Astrocyte of the cerebellum (primary cell): ENCODE data around the gene CREB1.

Experiments
- DNase-seq: peaks from one replicate; pipeline ENCODE4 v3.0.0-alpha.2; 2011; ENCODE audit warnings: low read depth
- H3K4me3 ChIP-seq: 2 replicates; pipeline ENCODE4 v1.5.1; 2011; ENCODE audit warnings: mild to moderate bottlenecking, low read depth, low read length, moderate library complexity
- CTCF ChIP-seq: IDR thresholded peaks from 2 replicates; pipeline ENCODE4 v1.5.1; 2012; ENCODE audit warnings: low read length, low read depth, moderate library complexity, mild to moderate bottlenecking; ENCODE audit errors: missing control alignments
- in situ Hi-C: cut with HindIII; loops from 2 replicates; pipeline ENCODE4 v1.10.0; 2017; ENCODE audit warnings: low sequenced_read_pairs

CREB1 gene

GRCh38 chr2:207617011-207617671 is 87.4 kb downstream of the CREB1 start:
- DNase-seq, result no peak
- TF ChIP-seq CTCF, result no peak
- no peak overlapping the region for H3K4me3 ChIP-seq
- in situ Hi-C loops, result no loop called here

DNA sequence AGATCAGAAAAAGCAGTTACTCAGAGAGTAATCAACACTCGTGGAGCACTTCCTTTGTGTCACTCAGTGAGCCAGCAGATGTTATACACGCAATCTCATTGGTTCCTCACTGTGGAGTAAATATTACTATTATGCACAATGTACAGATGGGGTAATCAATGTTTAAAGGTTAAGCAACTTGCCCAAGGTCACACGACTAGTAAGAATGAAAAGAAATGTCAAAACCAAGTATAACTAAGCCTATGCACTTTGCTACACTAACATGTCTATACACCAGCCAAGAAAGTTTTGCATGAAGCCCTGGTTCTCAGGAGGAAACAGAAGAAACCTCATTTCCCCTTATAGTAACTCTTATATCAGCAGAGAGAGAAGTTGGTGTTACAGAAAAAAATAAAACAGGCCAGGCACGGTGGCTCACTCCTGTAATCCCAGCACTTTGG is 90.0 kb downstream of the CREB1 start:
- in situ Hi-C loops, result no loop called here
- no peak overlapping the region for H3K4me3 ChIP-seq
- DNase-seq, result no peak
- no peak for TF ChIP-seq CTCF

GRCh38 chr2:207621501-207622039 is 91.8 kb downstream of the CREB1 start:
- no peak overlapping the region for H3K4me3 ChIP-seq
- no peak for TF ChIP-seq CTCF
- no peak for DNase-seq
- in situ Hi-C loops, result no loop called here

DNA sequence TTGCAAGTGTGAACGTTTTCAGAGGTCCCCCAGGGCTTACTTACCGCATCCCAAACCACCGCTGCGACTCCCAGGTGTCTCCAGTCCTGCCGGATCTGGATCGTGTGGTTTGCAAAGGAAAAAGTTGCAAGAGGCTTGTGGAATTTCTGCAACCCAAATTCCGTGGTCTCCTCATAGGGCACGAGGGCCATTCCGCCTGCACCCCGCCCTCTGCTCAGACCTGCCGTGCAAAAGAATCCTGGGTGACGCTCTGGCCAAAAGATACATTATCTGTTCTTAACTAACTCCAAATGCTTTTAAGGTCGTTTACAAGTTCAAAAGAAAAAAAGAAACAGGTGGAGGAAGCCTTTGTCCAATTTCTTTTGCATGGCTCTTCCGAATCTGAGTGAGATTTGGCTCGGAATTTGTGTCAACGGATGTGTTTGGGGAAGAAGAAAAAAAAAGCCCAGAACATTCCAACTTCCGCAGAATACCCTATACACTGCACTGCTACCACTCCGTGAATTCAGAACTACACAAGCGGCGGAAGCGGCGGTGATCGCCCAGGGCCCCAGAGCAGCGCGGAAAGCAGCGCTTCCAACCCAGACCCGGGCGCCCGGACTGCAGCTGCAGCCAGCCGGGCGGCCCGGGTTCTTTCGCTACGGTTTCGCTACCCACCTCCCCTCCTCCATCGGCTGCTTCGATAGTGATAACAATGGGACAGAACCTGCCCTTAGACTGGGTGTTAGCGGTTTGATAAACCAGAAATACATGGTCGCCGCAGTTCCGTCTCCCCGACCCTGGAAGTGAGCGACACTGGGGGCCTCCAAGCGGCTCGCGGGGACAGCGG is 94.6 kb downstream of the CREB1 start:
- DNase-seq, result no peak
- no peak for TF ChIP-seq CTCF
- in situ Hi-C loops, result no loop called here
- peak overlapping the region; percentile 86 for H3K4me3 ChIP-seq

GRCh38 chr2:207625014-207625907 is 95.5 kb downstream of the CREB1 start, which contains the start of gene METTL21A:
Gene METTL21A, minus strand, starts transcription at chr2:207625394. Its CDS starts 1,019 bp downstream, at chr2:207624375.
- H3K4me3 ChIP-seq, result peak within 1 kb of the TSS; percentile 86
- in situ Hi-C loops, result no loop called here
- no peak for DNase-seq
- TF ChIP-seq CTCF, result peak; percentile 42

DNA sequence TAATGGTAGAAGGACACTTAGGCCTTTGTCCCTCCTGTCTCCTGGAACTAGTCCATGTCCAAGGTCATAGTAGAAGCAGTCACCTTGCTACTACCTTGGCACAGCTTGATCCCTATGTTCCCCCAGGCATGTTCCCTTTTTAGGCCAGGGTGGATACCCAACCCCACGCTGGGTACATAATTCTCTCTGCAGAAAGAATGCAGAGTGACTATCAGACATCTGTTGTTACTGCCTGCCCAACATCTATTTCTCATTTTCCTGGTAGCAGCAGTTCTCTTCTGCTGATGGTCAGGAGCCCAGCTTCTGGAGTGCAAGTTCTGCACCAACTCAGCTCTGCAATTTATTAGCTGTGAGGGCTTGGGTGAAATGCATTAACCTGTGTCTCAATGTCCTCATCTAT is 99.8 kb downstream of the CREB1 start:
- TF ChIP-seq CTCF, result no peak
- no peak overlapping the region for H3K4me3 ChIP-seq
- in situ Hi-C loops, result no loop called here
- DNase-seq, result no peak
